H9 (cell line): Measurements from ENCODE around the gene AP1G2. TPM values are rescaled to one million over a fixed set of nuclear protein-coding genes. Genes with fewer than 3 reads are reported as not detected.
A peak's percentile ranks its signal among the peaks of the same experiment; 100 is the strongest.

Experiments
- DNase-seq: peaks from one replicate; pipeline ENCODE4 v3.0.0-alpha.2; 2017
- H2AFZ ChIP-seq: one replicate; pipeline ENCODE4 v1.6.1; 2013; ENCODE audit warnings: mild to moderate bottlenecking, low read length, control low read depth, moderate library complexity
- H2AK5ac ChIP-seq: 2 replicates; pipeline ENCODE4 v1.6.1; 2013; ENCODE audit warnings: low read length, control low read depth, mixed read lengths; ENCODE audit not compliant: insufficient read length
- H2BK120ac ChIP-seq: one replicate; pipeline ENCODE4 v1.6.1; 2013; ENCODE audit warnings: low read depth, mild to moderate bottlenecking, low read length, control low read depth, inconsistent platforms; ENCODE audit not compliant: poor library complexity, severe bottlenecking
- H2BK12ac ChIP-seq: 2 replicates; pipeline ENCODE4 v1.6.1; 2013; ENCODE audit warnings: low read length, control low read depth, mixed read lengths, low read depth; ENCODE audit not compliant: insufficient read length
- H2BK15ac ChIP-seq: 2 replicates; pipeline ENCODE4 v1.6.1; 2013; ENCODE audit warnings: low read depth, low read length, control low read depth
- H2BK20ac ChIP-seq: one replicate; pipeline ENCODE4 v1.6.1; 2013; ENCODE audit warnings: low read depth, mild to moderate bottlenecking, low read length, control low read depth, inconsistent platforms; ENCODE audit not compliant: poor library complexity, severe bottlenecking
- H2BK5ac ChIP-seq: 2 replicates; pipeline ENCODE4 v1.6.1; 2013; ENCODE audit warnings: low read length, control low read depth, mixed read lengths; ENCODE audit not compliant: insufficient read length
- H3K14ac ChIP-seq: 2 replicates; pipeline ENCODE4 v1.6.1; 2013; ENCODE audit warnings: low read length, control low read depth; ENCODE audit not compliant: insufficient read depth
- H3K18ac ChIP-seq: 2 replicates; pipeline ENCODE4 v1.6.1; 2013; ENCODE audit warnings: low read depth, mild to moderate bottlenecking, mixed read lengths, low read length, control low read depth; ENCODE audit not compliant: insufficient read length
- H3K23ac ChIP-seq: 2 replicates; pipeline ENCODE4 v1.6.1; 2013; ENCODE audit warnings: low read length, control low read depth, mixed read lengths, low read depth; ENCODE audit not compliant: insufficient read length
- H3K23me2 ChIP-seq: 2 replicates; pipeline ENCODE4 v1.6.1; 2013; ENCODE audit warnings: low read depth, mild to moderate bottlenecking, mixed read lengths, low read length, control low read depth; ENCODE audit not compliant: insufficient read length, poor library complexity, severe bottlenecking
- H3K27ac ChIP-seq: 2 replicates; pipeline ENCODE4 v1.5.1; 2013; ENCODE audit warnings: low read length, control low read depth, mixed read lengths, low read depth; ENCODE audit not compliant: insufficient read length
- H3K27me3 ChIP-seq: 2 replicates; pipeline ENCODE4 v1.6.1; 2013; ENCODE audit warnings: low read length, control low read depth, inconsistent platforms; ENCODE audit not compliant: insufficient read depth
- H3K4ac ChIP-seq: 2 replicates; pipeline ENCODE4 v1.6.1; 2013; ENCODE audit warnings: low read depth, mild to moderate bottlenecking, control low read depth, inconsistent platforms, low read length, moderate library complexity
- H3K4me1 ChIP-seq: 2 replicates; pipeline ENCODE4 v1.6.1; 2013; ENCODE audit warnings: low read length, control low read depth, inconsistent platforms; ENCODE audit not compliant: insufficient read depth
- H3K4me2 ChIP-seq: 2 replicates; pipeline ENCODE4 v1.6.1; 2013; ENCODE audit warnings: low read length, control low read depth, mixed read lengths; ENCODE audit not compliant: insufficient read length, insufficient read depth
- H3K56ac ChIP-seq: 2 replicates; pipeline ENCODE4 v1.6.1; 2013; ENCODE audit warnings: low read depth, mild to moderate bottlenecking, mixed read lengths, low read length, control low read depth; ENCODE audit not compliant: insufficient read length
- H3K79me1 ChIP-seq: 2 replicates; pipeline ENCODE4 v1.6.1; 2013; ENCODE audit warnings: low read depth, mild to moderate bottlenecking, moderate library complexity, low read length, control low read depth, inconsistent platforms; ENCODE audit not compliant: insufficient read depth, poor library complexity, severe bottlenecking
- H3K79me2 ChIP-seq: 2 replicates; pipeline ENCODE4 v1.6.1; 2013; ENCODE audit warnings: low read length, control low read depth, inconsistent platforms; ENCODE audit not compliant: insufficient read depth
- H3K9ac ChIP-seq: 2 replicates; pipeline ENCODE4 v1.6.1; 2013; ENCODE audit warnings: low read length, control low read depth, mixed read lengths; ENCODE audit not compliant: insufficient read length; ENCODE audit errors: extremely low read depth
- H3K9me3 ChIP-seq: one replicate; pipeline ENCODE4 v1.6.1; 2013; ENCODE audit warnings: low read depth, low read length, inconsistent platforms; ENCODE audit not compliant: control insufficient read depth
- H3T11ph ChIP-seq: one replicate; pipeline ENCODE4 v1.6.1; 2013; ENCODE audit warnings: mild to moderate bottlenecking, low read length, control low read depth, inconsistent platforms
- H4K20me1 ChIP-seq: one replicate; pipeline ENCODE4 v1.6.1; 2013; ENCODE audit not compliant: control insufficient read depth, insufficient read length, insufficient read depth
- H4K5ac ChIP-seq: 2 replicates; pipeline ENCODE4 v1.6.1; 2013; ENCODE audit warnings: low read depth, mild to moderate bottlenecking, mixed read lengths, low read length, control low read depth; ENCODE audit not compliant: insufficient read length
- H4K8ac ChIP-seq: replicated peaks from 2 replicates; pipeline ENCODE4 v1.6.1; 2013; ENCODE audit warnings: low read length, control low read depth, mixed read lengths, low read depth; ENCODE audit not compliant: insufficient read length
- H4K91ac ChIP-seq: 2 replicates; pipeline ENCODE4 v1.6.1; 2013; ENCODE audit warnings: low read depth, mild to moderate bottlenecking, moderate library complexity, mixed read lengths, low read length, control low read depth; ENCODE audit not compliant: insufficient read length
- H3K27ac Mint-ChIP-seq, 3 experiments: 2 replicates in 2 of 3; 3 replicates in 1 of 3; pipeline ENCODE4 v1.8.0; 2020 to 2021; ENCODE audit warnings: mixed read lengths in 3 of 3, mild to moderate bottlenecking in 1 of 3, moderate library complexity in 1 of 3
- H3K27me3 Mint-ChIP-seq: 2 replicates; pipeline ENCODE4 v1.8.0; 2021; ENCODE audit warnings: low read depth, mild to moderate bottlenecking, moderate library complexity, mixed read lengths
- H3K36me3 Mint-ChIP-seq, 3 experiments: 2 replicates in 2 of 3; 3 replicates in 1 of 3; pipeline ENCODE4 v1.8.0; 2020 to 2021; ENCODE audit warnings: low read depth in 3 of 3, mixed read lengths in 3 of 3; ENCODE audit not compliant: insufficient read depth in 1 of 3
- H3K4me1 Mint-ChIP-seq, 2 experiments: 2 replicates each; pipeline ENCODE4 v1.8.0; 2020; ENCODE audit warnings: mixed read lengths in 2 of 2
- H3K4me3 Mint-ChIP-seq, 2 experiments: 2 replicates in 1 of 2; 3 replicates in 1 of 2; pipeline ENCODE4 v1.8.0; 2020 to 2021; ENCODE audit warnings: mild to moderate bottlenecking in 2 of 2, mixed read lengths in 2 of 2, moderate library complexity in 1 of 2
- H3K9me3 Mint-ChIP-seq, 2 experiments: 2 replicates in 1 of 2; 3 replicates in 1 of 2; pipeline ENCODE4 v1.8.0; 2020; ENCODE audit warnings: mild to moderate bottlenecking in 2 of 2, mixed read lengths in 2 of 2, moderate library complexity in 1 of 2
- CTCF ChIP-seq: fragments of 200-600 bp; sonication (generic); conservative IDR thresholded peaks from 3 replicates; pipeline ENCODE4 v1.8.0; 2021; ENCODE audit warnings: antibody characterized with exemption, mild to moderate bottlenecking
- WGBS: extraction: QIAGEN DNeasy Blood & Tissue Kit; methylation state at CpG from one replicate; pipeline ENCODE4 v1.1.7; 2013; ENCODE audit warnings: missing lambda C conversion rate, low lambda C conversion rate, mixed read lengths; ENCODE audit not compliant: insufficient read length; ENCODE audit errors: extremely low coverage; 5-methylcytosine and 5-hydroxymethylcytosine counted together
- total RNA-seq: library from RNA; stranded (reverse); gene quantifications from 2 replicates; pipeline ENCODE4 v1.2.1, GENCODE V29; 2021

AP1G2 gene
- total RNA-seq, 1 experiment from 2014 or later: 107 TPM

GRCh38 chr14:23523229-23524016, 44.2 kb downstream of the AP1G2 start:
- Histone ChIP-seq H2BK120ac (no peak overlapping the region), H3K4me2 (no peak overlapping the region), H4K20me1 (no peaks in the 10 kb centered on the region), H3K9ac (no peak overlapping the region), H3K27ac (no peak overlapping the region), H3K9me3 (no peaks in the 10 kb centered on the region), H4K5ac (no peak overlapping the region), H2BK20ac (no peak overlapping the region), H3K56ac (no peak overlapping the region), H4K91ac (no peak overlapping the region), H2BK5ac (no peak overlapping the region), H3T11ph (no peak overlapping the region), H2AK5ac (no peak overlapping the region), H3K79me2 (no peaks in the 10 kb centered on the region), H3K4me1 (peaks cover 12% of the 10 kb centered on the region; the same call in 1 of the 2 replicates), H3K79me1 (no peaks in the 10 kb centered on the region), H3K14ac (no peak overlapping the region), H3K4ac (no peak overlapping the region), H2AFZ (no peak overlapping the region), H3K27me3 (no peaks in the 10 kb centered on the region), H3K23me2 (no peaks in the 10 kb centered on the region), H2BK15ac (no peak overlapping the region), H3K23ac (no peak overlapping the region), H2BK12ac (no peak overlapping the region), H3K18ac (no peak overlapping the region), H4K8ac (no peak overlapping the region)
- Mint-ChIP-seq H3K27ac (peak overlapping the region in 1 of 3 experiments; percentile 27; a peak in 2 of 7 replicates), H3K9me3 (no peaks in the 10 kb centered on the region), H3K36me3 (peaks cover 48 to 54% (median 48%) of the 10 kb centered on the region in 3 experiments), H3K4me1 (peaks cover 46 to 55% of the 10 kb centered on the region in 2 experiments), H3K4me3 (no peak overlapping the region), H3K27me3 (no peaks in the 10 kb centered on the region; the same call in 1 of the 2 replicates)
- no CpG with 5 or more reads among the region's 16 CpGs for WGBS
- no peak for DNase-seq
- TF ChIP-seq CTCF: no peak
